ENCODE data around the gene ELP1. TPM values are rescaled to one million over a fixed set of nuclear protein-coding genes. Genes with fewer than 3 reads are reported as not detected.
"Not testable (repeated sequence)": the region's sequence is repeated elsewhere in the genome, so short reads cannot be mapped to it uniquely, and the experiment has no call there.

Gene ELP1
- total RNA-seq, 5 donors from 2014 or later (not counting 1 experiment from before 2014, with no cell fraction given), result 23.1 to 34.5 (median 25.0) TPM

DNA sequence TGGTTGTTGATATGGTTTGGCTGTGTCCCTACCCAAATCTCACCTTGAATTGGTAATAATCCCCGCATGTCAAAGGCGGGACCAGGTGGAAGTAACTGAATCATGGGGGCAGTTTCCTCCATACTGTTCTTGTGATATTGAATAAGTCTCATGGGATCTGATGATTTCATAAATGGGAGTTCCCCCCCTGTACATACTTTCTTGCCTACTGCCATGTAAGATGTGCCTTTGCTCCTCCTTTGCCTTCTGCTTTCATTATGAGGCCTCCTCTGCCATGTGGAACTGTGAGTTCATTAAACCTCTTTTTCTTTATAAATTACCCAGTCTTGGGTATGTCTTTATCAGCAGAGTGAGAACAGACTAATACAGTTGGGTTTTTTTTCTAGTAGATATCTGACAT lies 37.5 kb upstream of the ELP1 start:
- peaks cover 8 to 13% (median 10%) of the 10 kb centered on the region in 3 donors for H3K9me3 Mint-ChIP-seq
- ATAC-seq (replicated peaks in 1 of 4); H3K9me3 ChIP-seq; H3K4me3 Mint-ChIP-seq; H3K4me1 ChIP-seq (ENCODE audit: control insufficient read depth in 1 of 2, extremely low read depth in 1 of 2, insufficient read depth in 2 of 2, low read length in 2 of 2); H3K27me3 ChIP-seq (replicated peaks in 1 of 2; ENCODE audit: control insufficient read depth in 2 of 2, extremely low read depth in 1 of 2, insufficient read depth in 2 of 2, low read length in 1 of 2); H3K36me3 ChIP-seq (ENCODE audit: control insufficient read depth in 2 of 2, extremely low read depth in 1 of 2, insufficient read depth in 1 of 2, low read length in 1 of 2); CTCF ChIA-PET; POLR2A ChIA-PET; H3K27ac Mint-ChIP-seq; H3K27me3 Mint-ChIP-seq; H3K4me3 ChIP-seq (ENCODE audit: control insufficient read depth in 1 of 2, extremely low read depth in 1 of 2, low read length in 1 of 2); H3K4me1 Mint-ChIP-seq; DNase-seq; H3K27ac ChIP-seq (ENCODE audit: low read length): not testable (repeated sequence)
- peaks cover 11% of the 10 kb centered on the region for H3K36me3 Mint-ChIP-seq
- no CpG with 5 or more reads among the region's 2 CpGs for WGBS (ENCODE audit: insufficient coverage)

DNA sequence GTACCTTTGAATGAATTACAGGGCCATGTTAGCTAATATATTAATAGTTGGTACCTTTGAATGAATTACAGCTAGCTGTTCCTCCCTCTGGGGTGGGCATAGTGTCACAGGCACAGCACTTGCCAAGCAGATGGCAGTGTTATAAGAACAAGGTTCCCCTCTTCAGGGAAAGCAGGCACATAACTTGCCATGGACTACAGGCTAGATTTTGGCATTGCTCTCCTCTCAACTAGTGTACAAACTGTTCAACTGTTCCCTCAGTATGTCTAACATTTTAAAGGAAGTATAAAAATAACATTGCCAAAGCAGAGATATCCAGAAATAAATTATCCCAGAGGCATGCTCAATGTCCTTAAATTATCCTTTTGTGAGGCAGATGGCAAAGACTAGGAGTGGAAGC lies 34.0 kb upstream of the ELP1 start:
- ChIA-PET POLR2A (no interaction called here), CTCF (interaction anchor here in 1 of 2 donors (0.7 kb wide), 1 partner anchor 16 kb away, joined by 3 read pairs; no protein-coding TSS in a partner anchor)
- no peak overlapping the region for H3K4me3 ChIP-seq (ENCODE audit: control insufficient read depth in 1 of 2, extremely low read depth in 1 of 2, low read length in 1 of 2)
- no peaks in the 10 kb centered on the region for H3K36me3 ChIP-seq (ENCODE audit: control insufficient read depth in 2 of 2, extremely low read depth in 1 of 2, insufficient read depth in 1 of 2, low read length in 1 of 2)
- DNase-seq (no peak), ATAC-seq (replicated peaks in 1 of 4) (no peak)
- H3K4me1 Mint-ChIP-seq, result no peaks in the 10 kb centered on the region
- no peak overlapping the region for H3K4me3 Mint-ChIP-seq
- H3K27ac Mint-ChIP-seq, result no peak overlapping the region
- H3K27me3 ChIP-seq (replicated peaks in 1 of 2; ENCODE audit: control insufficient read depth in 2 of 2, extremely low read depth in 1 of 2, insufficient read depth in 2 of 2, low read length in 1 of 2), result no peaks in the 10 kb centered on the region
- peaks cover 11% of the 10 kb centered on the region for H3K36me3 Mint-ChIP-seq
- H3K27ac ChIP-seq (ENCODE audit: low read length), result no peak overlapping the region
- no peaks in the 10 kb centered on the region for H3K27me3 Mint-ChIP-seq
- no peaks in the 10 kb centered on the region for H3K4me1 ChIP-seq (ENCODE audit: control insufficient read depth in 1 of 2, extremely low read depth in 1 of 2, insufficient read depth in 2 of 2, low read length in 2 of 2)
- H3K9me3 ChIP-seq, result no peaks in the 10 kb centered on the region
- H3K9me3 Mint-ChIP-seq, result peaks cover 8 to 13% (median 10%) of the 10 kb centered on the region in 3 donors

DNA sequence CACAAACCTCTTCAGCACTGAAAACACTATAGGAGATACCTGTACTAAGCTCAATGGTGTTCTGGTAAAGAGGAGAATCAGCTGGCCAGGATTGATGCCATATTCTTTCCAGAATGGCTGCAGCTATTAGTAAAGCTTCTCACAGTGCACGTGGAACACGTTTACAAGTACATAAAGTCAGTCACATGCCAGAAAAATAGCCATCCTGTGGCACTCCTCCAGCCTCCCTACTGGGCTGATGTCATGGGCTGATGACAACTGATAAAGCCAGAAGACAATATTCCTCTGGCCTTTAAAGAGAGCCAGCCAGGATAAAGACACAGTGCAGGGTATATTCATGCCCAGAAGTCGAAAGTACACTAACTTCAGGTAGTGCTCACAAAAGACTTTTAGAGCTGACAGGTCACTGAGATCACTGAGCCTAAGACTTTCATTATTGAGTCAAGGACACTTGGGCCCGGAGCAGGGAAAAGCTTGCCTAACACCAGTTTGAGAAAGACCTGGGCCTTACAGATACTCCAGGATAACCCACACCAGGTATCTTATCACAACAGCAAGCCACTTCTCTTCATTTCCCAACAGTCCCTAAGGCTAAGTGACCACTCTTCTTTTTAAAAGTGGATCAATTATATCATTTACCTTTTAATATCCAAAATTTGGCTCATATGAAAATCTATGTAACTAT lies 29.7 kb upstream of the ELP1 start:
- Histone ChIP-seq H3K27me3 (replicated peaks in 1 of 2; ENCODE audit: control insufficient read depth in 2 of 2, extremely low read depth in 1 of 2, insufficient read depth in 2 of 2, low read length in 1 of 2) (no peaks in the 10 kb centered on the region), H3K9me3 (no peaks in the 10 kb centered on the region), H3K27ac (ENCODE audit: low read length) (no peak overlapping the region), H3K36me3 (ENCODE audit: control insufficient read depth in 2 of 2, extremely low read depth in 1 of 2, insufficient read depth in 1 of 2, low read length in 1 of 2) (no peaks in the 10 kb centered on the region), H3K4me3 (ENCODE audit: control insufficient read depth in 1 of 2, extremely low read depth in 1 of 2, low read length in 1 of 2) (no peak overlapping the region), H3K4me1 (ENCODE audit: control insufficient read depth in 1 of 2, extremely low read depth in 1 of 2, insufficient read depth in 2 of 2, low read length in 2 of 2) (no peaks in the 10 kb centered on the region)
- no peaks in the 10 kb centered on the region for H3K27me3 Mint-ChIP-seq
- no peak for DNase-seq
- CTCF ChIA-PET, result no interaction called here
- no peaks in the 10 kb centered on the region for H3K4me1 Mint-ChIP-seq
- no peak for ATAC-seq (replicated peaks in 1 of 4)
- no peak overlapping the region for H3K4me3 Mint-ChIP-seq
- no peak overlapping the region for H3K27ac Mint-ChIP-seq
- no peaks in the 10 kb centered on the region for H3K9me3 Mint-ChIP-seq
- POLR2A ChIA-PET, result interaction anchor here in 1 of 2 donors (0.7 kb wide), 1 partner anchor 49 kb away, joined by 3 read pairs; no protein-coding TSS in a partner anchor
- H3K36me3 Mint-ChIP-seq, result no peaks in the 10 kb centered on the region
- 94% methylated on average over 4 of the region's 4 CpGs for WGBS (ENCODE audit: insufficient coverage)

DNA sequence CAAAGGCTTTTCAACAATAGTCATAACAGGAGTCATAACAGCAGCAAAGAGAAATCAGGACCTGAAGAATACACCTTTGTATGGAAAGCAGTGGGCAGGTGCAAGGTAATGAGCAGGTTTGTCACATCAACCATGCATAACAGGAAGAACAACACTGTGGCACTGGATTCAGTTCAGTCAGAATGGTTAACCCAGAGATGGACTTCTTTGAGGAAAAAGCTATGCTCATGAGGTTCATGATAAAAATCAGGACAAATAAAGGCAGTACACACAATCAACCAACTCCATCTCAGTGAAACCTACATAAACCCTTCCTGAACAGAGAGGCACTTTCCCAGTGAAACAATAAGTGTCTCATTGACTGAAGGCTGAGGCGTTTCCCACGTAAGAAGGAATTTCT lies 27.2 kb upstream of the ELP1 start:
- ChIA-PET CTCF (no interaction called here), POLR2A (no interaction called here)
- no peak overlapping the region for H3K4me3 Mint-ChIP-seq
- no peaks in the 10 kb centered on the region for H3K9me3 ChIP-seq
- peaks cover 0 to 4% of the 10 kb centered on the region in 2 donors for H3K27me3 Mint-ChIP-seq
- H3K4me3 ChIP-seq (ENCODE audit: control insufficient read depth in 1 of 2, extremely low read depth in 1 of 2, low read length in 1 of 2), result no peak overlapping the region
- no peak overlapping the region for H3K27ac Mint-ChIP-seq
- no peaks in the 10 kb centered on the region for H3K4me1 Mint-ChIP-seq
- ATAC-seq (replicated peaks in 1 of 4) (no peak), DNase-seq (no peak)
- H3K36me3 ChIP-seq (ENCODE audit: control insufficient read depth in 2 of 2, extremely low read depth in 1 of 2, insufficient read depth in 1 of 2, low read length in 1 of 2), result no peaks in the 10 kb centered on the region
- no CpG with 5 or more reads among the region's 2 CpGs for WGBS (ENCODE audit: insufficient coverage)
- no peaks in the 10 kb centered on the region for H3K27me3 ChIP-seq (replicated peaks in 1 of 2; ENCODE audit: control insufficient read depth in 2 of 2, extremely low read depth in 1 of 2, insufficient read depth in 2 of 2, low read length in 1 of 2)
- no peaks in the 10 kb centered on the region for H3K9me3 Mint-ChIP-seq
- H3K36me3 Mint-ChIP-seq, result no peaks in the 10 kb centered on the region
- no peak overlapping the region for H3K27ac ChIP-seq (ENCODE audit: low read length)
- H3K4me1 ChIP-seq (ENCODE audit: control insufficient read depth in 1 of 2, extremely low read depth in 1 of 2, insufficient read depth in 2 of 2, low read length in 2 of 2), result no peaks in the 10 kb centered on the region

DNA sequence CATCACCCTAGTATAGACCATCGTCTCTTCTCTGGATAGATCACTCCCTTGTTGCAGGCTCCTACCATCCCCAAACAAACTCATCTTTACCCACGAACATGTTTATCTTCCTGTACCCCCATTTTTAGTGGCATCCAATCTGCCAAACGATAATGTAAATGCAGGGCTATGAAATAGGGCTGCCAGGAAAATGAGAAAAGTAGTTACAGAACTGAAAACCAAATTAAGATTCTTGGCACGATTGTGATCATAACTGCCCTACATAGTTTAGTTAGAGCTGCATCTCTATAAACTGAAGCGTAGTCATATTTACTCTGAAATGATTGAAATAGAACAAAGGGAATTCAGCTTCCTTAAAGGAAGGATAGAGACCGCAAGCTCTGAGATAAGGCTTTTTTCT lies 26.4 kb upstream of the ELP1 start:
- WGBS (ENCODE audit: insufficient coverage), result 80% methylated on average over 1 of the region's 6 CpGs
- no peaks in the 10 kb centered on the region for H3K9me3 ChIP-seq
- Mint-ChIP-seq H3K27me3 (peaks cover 0 to 4% of the 10 kb centered on the region in 2 donors), H3K4me3 (no peak overlapping the region), H3K9me3 (no peaks in the 10 kb centered on the region), H3K27ac (no peak overlapping the region), H3K4me1 (no peaks in the 10 kb centered on the region), H3K36me3 (no peaks in the 10 kb centered on the region)
- H3K4me1 ChIP-seq (ENCODE audit: control insufficient read depth in 1 of 2, extremely low read depth in 1 of 2, insufficient read depth in 2 of 2, low read length in 2 of 2), result no peaks in the 10 kb centered on the region
- ChIA-PET POLR2A (interaction anchor here in 1 of 2 donors (0.6 kb wide), 1 partner anchor 274 kb away, joined by 3 read pairs; no protein-coding TSS in a partner anchor), CTCF (no interaction called here)
- no peaks in the 10 kb centered on the region for H3K36me3 ChIP-seq (ENCODE audit: control insufficient read depth in 2 of 2, extremely low read depth in 1 of 2, insufficient read depth in 1 of 2, low read length in 1 of 2)
- DNase-seq (no peak), ATAC-seq (replicated peaks in 1 of 4) (no peak)
- H3K27me3 ChIP-seq (replicated peaks in 1 of 2; ENCODE audit: control insufficient read depth in 2 of 2, extremely low read depth in 1 of 2, insufficient read depth in 2 of 2, low read length in 1 of 2), result no peaks in the 10 kb centered on the region
- no peak overlapping the region for H3K27ac ChIP-seq (ENCODE audit: low read length)
- H3K4me3 ChIP-seq (ENCODE audit: control insufficient read depth in 1 of 2, extremely low read depth in 1 of 2, low read length in 1 of 2), result no peak overlapping the region

DNA sequence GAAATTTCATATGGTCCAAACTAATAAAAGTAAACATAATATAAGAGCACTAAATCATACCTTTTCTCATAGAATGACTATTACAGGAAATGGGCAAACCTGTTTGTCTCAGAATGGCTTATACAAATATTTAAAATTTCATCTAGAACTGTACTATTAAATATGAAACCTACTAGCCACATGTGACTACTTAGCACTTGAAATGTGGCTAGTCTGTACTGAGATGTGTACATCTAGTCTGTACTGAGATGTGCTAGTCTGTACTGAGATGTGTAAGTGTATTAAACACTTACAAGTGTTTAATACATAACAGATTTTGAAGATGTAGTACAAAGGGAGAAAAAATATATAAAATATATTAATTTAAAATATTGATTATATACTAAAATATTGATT lies 22.7 kb upstream of the ELP1 start:
- Histone ChIP-seq H3K4me3 (ENCODE audit: control insufficient read depth in 1 of 2, extremely low read depth in 1 of 2, low read length in 1 of 2) (no peak overlapping the region), H3K36me3 (ENCODE audit: control insufficient read depth in 2 of 2, extremely low read depth in 1 of 2, insufficient read depth in 1 of 2, low read length in 1 of 2) (no peaks in the 10 kb centered on the region), H3K27me3 (replicated peaks in 1 of 2; ENCODE audit: control insufficient read depth in 2 of 2, extremely low read depth in 1 of 2, insufficient read depth in 2 of 2, low read length in 1 of 2) (no peaks in the 10 kb centered on the region), H3K9me3 (no peaks in the 10 kb centered on the region), H3K27ac (ENCODE audit: low read length) (no peak overlapping the region), H3K4me1 (ENCODE audit: control insufficient read depth in 1 of 2, extremely low read depth in 1 of 2, insufficient read depth in 2 of 2, low read length in 2 of 2) (no peaks in the 10 kb centered on the region)
- ChIA-PET CTCF (interaction anchor here in 1 of 2 donors (0.7 kb wide), 1 partner anchor 185 kb away, joined by 3 read pairs; no protein-coding TSS in a partner anchor), POLR2A (no interaction called here)
- Mint-ChIP-seq H3K27me3 (peaks cover 0 to 4% of the 10 kb centered on the region in 2 donors), H3K4me1 (no peaks in the 10 kb centered on the region), H3K36me3 (no peaks in the 10 kb centered on the region), H3K4me3 (no peak overlapping the region), H3K9me3 (no peaks in the 10 kb centered on the region), H3K27ac (no peak overlapping the region)
- DNase-seq (no peak), ATAC-seq (replicated peaks in 1 of 4) (no peak)

All from T-cell (primary cell).